GM20431 (cell line): Measurements from ENCODE around the gene TLCD3B.

ENCODE experiments used
- in situ Hi-C: fragments of 300-500 bp; cut with MseI, MboI; formaldehyde crosslinking; loops from one replicate; pipeline ENCODE4 v1.15.0; 2020; ENCODE audit warnings: low sequenced_read_pairs; ENCODE audit not compliant: unreplicated experiment

The TLCD3B gene

GRCh38 chr16:29977063-29977825, 53.8 kb downstream of the TLCD3B start:
- in situ Hi-C loops: no loop called here

DNA sequence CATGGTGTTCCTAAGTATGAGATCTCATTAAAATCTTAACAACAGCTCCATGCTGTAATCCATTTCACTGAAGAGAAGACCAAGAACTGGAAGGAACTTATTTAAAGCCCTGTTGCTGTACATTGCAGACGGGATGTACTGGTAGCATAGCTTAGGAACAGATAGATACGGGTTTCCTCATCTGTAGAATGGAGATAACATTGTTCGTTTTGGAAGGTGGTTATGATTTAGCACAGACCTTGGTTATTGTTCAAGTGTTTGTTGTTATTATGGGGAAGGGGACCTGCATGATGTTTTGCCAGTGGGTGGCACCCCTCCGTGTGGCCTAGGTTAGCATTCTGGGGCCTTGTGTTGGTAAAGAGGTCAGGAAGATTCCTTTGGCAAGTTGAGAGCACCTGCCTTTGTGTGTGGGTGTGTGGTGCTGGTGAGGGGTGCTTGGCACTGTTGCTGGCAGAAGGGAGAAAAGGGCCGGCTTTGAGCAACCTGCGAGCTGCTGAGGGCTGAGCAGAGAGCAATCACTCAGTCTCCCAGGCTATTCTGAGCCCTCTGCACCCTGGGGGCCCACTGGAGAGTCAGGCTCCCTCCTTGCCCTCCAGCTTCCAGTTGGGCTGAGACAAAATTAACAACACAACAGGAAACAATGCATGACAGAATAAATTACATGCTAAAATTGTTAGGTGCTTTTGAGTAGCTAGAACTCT, 55.1 kb downstream of the TLCD3B start:
- in situ Hi-C loops: no loop called here

- in situ Hi-C loops: no loop called here
These were observed 55.9 kb downstream of the TLCD3B start for GRCh38 chr16:29975134-29975538.
